Measurements from ENCODE around the gene KRT15.

Gene KRT15

GRCh38 chr17:41527063-41528023 is 8.7 kb upstream of the KRT15 start:
- no peak for DNase-seq (ENCODE audit: low read depth in 4 of 4, low spot score in 1 of 4)

GRCh38 chr17:41524261-41524660 is 5.6 kb upstream of the KRT15 start:
- no peak for DNase-seq (ENCODE audit: low read depth in 4 of 4, low spot score in 1 of 4)

DNA sequence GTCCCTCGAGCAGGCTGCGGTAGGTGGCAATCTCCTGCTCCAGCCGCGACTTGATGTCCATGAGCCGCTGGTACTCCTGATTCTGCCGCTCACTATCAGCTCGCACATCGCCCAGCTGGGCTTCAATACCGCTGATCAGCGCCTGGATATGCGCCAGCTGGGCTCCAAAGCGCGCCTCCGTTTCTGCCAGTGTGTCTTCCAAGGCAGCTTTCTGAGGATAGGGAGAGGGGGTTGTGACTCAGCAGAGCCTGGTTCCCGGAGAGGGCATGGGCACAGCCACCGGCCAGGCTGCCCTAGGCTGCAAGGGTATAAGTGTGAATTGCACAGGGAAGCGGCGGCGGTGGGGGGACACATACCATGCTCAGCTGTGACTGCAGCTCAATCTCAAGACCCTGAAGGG is 5.1 kb upstream of the KRT15 start:
- no peak for DNase-seq (ENCODE audit: low read depth in 4 of 4, low spot score in 1 of 4)

GRCh38 chr17:41523225-41523593 is 4.5 kb upstream of the KRT15 start:
- no peak for DNase-seq (ENCODE audit: low read depth in 4 of 4, low spot score in 1 of 4)

GRCh38 chr17:41522301-41523224 is 3.9 kb upstream of the KRT15 start:
- DNase-seq (ENCODE audit: low read depth in 4 of 4, low spot score in 1 of 4), result no peak

DNA sequence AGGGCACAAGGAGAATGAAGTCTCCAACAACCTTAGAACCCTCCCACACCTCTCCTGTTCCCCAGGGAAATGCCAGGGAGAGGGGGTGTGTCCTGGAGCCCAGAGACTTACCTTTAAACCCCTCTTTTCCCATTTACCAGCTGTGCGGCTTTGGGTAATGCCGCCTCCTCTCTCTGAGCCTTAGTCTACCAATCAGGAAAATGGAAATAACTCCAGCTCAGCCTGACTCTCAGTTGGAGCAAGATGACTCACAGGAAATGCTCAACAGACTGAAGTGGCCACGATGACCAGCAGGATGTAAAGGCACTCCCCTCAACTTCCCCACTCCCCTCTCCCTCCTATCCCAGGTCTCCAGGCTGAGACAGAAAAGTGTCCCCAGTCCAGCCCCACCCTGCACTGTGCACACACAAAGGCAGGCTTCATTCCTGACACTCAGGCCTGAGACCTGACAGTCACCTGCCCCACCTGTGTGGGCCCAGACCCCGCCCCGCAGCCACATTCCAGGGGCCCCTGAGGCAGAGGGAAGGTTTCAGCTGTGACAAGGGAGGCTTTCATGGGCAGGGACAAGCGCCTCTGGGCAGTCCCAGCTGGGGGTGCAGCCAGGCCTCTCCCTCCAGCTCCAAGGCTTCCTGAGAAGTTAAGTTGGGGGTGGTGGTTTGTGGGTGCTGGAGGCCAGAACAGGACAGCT is 3.0 kb upstream of the KRT15 start:
- no peak for DNase-seq (ENCODE audit: low read depth in 4 of 4, low spot score in 1 of 4)

DNA sequence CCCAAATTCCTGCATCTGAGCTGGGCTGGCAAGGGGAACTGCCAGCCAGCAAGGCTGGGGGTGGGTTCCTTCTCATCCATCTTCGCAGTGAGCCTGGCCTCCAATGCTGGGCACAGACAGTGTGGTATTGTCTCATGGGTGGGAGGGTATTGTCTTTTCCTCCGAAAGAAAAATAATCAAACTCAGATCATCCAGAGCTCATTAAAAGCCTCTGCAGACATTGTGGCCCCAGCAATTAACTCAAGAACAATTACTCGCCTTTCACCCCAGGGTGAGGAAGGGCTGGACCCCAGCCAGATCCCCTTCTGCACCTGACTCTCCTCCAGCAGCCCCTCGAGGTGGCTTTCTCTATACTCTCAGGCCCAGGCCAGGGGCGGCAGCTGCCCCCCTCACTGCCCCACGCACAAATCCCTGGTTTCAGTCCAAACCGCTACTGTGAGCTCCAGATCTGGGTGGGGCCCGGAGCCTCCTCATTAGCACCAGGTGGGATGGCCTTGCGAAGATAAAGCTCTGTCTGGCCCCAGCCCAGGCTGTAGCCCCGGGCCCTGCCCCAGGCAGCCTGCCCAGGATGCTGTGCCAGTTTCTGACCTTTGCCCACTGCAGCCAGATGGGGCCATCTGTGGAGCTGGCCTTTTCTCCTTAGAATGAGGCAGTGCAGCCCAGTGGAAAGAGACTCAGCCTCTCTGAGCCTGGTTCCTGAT is 2.3 kb upstream of the KRT15 start:
- no peak for DNase-seq (ENCODE audit: low read depth in 4 of 4, low spot score in 1 of 4)

- no peak for DNase-seq (ENCODE audit: low read depth in 4 of 4, low spot score in 1 of 4)
These were observed 973 bp upstream of the KRT15 start for GRCh38 chr17:41519501-41520224.

- DNase-seq (ENCODE audit: low read depth in 4 of 4, low spot score in 1 of 4), result no peak
These were observed 659 bp downstream of the KRT15 start for GRCh38 chr17:41518031-41518430.

DNA sequence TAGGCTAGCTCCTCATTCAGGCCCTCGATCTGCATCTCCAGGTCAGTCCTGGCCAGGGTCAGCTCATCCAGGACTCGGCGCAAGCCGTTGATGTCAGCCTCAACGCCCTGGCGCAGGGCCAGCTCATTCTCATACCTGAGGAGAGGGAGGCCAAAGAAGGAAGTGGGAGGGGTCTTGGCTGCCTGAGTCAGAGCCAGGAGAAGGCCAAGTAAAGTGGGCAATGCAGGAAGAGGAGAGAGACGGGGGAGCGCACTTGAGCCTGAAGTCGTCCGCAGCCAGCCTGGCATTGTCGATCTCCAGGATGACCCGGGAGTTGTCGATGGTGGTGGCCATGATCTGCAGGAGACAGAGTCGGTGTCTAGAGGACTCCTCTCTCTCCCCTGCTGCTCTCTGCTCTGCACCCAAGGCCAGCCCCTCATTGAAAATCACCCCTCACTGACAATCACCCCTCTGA is 1.8 kb downstream of the KRT15 start:
- no peak for DNase-seq (ENCODE audit: low read depth in 4 of 4, low spot score in 1 of 4)

DNA sequence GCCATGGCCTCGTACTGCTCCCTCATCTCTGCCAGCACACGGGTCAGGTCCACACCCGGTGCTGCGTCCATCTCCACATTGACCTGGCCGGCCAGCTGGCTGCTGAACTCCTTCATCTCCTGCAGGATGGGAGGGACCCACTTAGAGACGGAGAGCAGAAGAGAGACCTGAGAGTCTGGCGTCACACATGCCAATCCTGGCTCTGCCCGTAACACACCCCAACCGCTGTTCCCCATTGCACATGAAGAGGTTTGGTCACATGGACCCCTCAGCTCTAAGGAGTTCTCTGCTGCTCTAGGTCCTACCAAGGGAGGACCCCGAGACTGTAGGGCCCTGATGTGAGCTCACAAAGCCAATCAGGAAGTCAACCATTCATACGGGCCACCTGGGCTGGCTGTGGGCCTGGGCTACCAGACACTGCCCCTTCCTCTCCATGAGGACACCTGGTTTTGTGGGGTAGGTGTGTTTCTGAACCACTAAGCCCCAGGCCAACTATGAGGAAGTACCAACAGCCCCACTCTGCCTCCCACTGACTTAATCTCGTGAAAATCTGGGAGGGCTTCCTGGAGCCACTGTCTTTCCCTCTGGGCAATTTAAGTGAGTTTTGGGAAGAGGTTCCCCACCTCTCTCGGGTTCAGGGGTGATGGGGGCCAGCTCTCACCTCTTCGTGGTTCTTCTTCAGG is 2.4 kb downstream of the KRT15 start:
- DNase-seq (ENCODE audit: low read depth in 4 of 4, low spot score in 1 of 4), result no peak

GRCh38 chr17:41513168-41513547 is 5.5 kb downstream of the KRT15 start:
- DNase-seq (ENCODE audit: low read depth in 4 of 4, low spot score in 1 of 4), result no peak

- DNase-seq (ENCODE audit: low read depth in 4 of 4, low spot score in 1 of 4), result no peak
These were observed 6.0 kb downstream of the KRT15 start for GRCh38 chr17:41512546-41513167.

DNA sequence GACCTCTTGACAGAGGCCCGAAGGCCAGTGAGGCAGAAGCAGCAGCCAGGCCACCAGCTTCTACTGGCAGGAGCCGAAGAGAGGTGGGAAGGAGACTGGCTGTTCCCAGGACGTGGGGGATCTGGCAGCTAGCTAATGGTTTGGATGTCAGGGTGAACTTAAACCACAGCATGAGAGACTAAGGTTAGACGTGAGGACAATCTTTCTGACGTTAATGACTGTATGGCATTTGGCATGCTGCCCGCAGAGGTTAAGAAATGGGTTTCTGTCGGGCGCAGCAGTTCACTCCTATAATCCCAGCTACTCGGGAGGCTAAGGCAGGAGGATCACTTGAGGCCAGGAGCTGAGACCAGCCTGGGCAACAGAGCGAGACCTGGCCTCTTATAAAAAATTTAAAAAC is 7.0 kb downstream of the KRT15 start:
- DNase-seq (ENCODE audit: low read depth in 4 of 4, low spot score in 1 of 4), result no peak

DNA sequence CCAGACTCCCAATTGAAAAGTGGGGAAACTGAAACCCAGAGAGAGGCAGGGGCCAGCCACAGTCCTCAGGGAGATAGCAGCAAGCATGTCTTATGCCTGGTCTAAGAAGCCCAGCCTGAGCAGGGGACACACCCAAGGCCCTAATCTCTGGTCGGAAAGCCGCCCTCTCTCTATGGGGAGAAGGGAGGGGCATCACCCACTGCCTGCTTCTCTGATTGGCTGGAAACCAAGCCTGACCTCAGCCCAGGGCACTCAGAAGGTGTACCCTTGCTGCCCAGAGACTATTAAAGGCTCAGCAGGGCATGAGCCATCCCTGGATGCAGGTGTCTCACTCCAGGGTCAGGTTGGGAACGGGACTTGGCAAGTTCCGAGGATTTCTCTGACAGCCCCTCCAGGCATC is 7.6 kb downstream of the KRT15 start:
- DNase-seq (ENCODE audit: low read depth in 4 of 4, low spot score in 1 of 4), result no peak

DNA sequence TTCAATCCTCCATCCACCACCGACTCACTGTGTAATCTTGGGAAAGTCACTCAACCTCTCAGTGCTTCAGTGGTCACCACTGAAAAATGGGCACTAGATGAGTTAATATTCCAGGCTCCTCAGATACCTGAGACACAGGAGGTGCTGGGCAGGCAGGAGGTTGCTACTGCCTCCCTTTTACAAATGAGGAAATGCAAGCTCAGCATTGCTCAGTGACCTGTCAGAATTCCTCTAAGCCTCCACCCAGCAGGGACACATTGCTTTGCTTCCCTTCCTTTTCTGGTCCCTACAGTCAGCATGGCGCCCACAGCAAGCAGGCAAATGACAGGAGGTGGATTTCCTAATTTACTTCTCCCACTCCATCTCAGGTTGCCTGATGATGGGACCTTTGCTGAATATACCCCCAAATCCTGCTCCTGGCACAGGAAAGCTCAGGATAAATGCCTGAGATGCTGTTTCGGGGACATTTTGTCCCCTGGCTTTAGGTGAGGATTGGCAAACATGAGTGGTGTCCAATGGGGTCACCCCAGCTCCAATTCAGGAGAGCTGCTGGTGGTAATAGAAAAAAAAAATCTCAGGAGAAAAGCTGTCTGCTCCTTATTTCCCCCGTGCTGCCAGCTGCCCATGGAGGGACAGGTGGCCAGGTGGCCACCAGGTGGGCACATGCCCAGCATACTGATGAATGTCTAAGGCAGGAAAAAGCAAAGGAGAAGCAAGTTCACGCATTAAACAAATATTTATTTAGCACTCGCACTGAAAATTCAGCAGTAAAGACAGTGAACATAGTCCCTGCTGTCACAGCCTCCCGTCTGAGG is 8.2 kb downstream of the KRT15 start:
- DNase-seq (ENCODE audit: low read depth in 4 of 4, low spot score in 1 of 4), result no peak

DNA sequence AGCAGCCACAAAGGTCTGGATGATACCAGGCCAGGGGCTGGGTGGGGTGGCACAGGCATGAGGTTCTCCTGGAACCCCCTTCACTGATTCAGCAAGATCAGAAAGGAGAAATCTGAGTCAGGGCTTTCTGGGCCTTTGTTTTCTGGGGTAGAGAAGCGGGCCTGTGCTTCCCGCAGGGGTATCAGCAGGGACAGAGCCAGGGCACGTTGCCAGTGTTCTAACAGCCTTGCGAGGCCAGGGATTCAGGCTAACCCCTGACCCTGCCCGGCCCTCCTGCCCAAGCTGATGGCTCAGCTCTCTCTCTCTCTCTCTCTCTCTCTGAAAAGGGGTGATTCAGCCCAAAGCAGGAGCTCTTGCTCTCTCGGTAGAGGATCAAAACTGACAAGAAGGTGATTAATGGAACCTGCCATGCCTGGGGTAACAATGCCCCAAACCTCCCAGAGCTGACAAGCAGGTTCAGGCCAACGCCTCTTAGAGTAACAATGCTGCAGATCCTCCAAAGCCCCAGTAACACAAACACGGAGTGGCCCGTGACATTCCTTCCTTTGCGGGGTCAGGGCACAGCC is 11.3 kb downstream of the KRT15 start:
- DNase-seq (ENCODE audit: low read depth in 4 of 4, low spot score in 1 of 4), result no peak

All from stimulated activated CD4-positive, alpha-beta T cell treated with anti-CD3 and anti-CD28 coated beads, Interleukin-1b, Interleukin-23, amount 100 ng/mL, for 24 hours (primary cell).